Natural killer cell treated with Interleukin-12 subunit alpha and Interleukin-12 subunit beta and Interleukin-15 and Interleukin-18, amount 100 ng/mL, for 72 hours (primary cell): ENCODE results near the gene CCNA1. TPM values are rescaled to one million over a fixed set of nuclear protein-coding genes. Genes with fewer than 3 reads are reported as not detected.

Experiments used
- ATAC-seq, 2 donors: fragments of 150-1000 bp; cut with Tn5 transposase in 1 of 2; sonication (Bioruptor Pico), chemical (Tn5 transposase) in 1 of 2; 2 replicates each; pipeline ENCODE4 v1.10.0; 2021
- DNase-seq: peaks from one replicate; pipeline ENCODE4 v3.0.0; 2022; ENCODE audit warnings: low spot score
- H3K27ac Mint-ChIP-seq, 2 donors: 1 replicate in 1 of 2; 2 replicates in 1 of 2; pipeline ENCODE4 v1.8.0; 2022; ENCODE audit warnings: mixed read lengths in 2 of 2, mild to moderate bottlenecking in 1 of 2, moderate library complexity in 1 of 2
- H3K27me3 Mint-ChIP-seq, 2 donors: 1 replicate in 1 of 2; 2 replicates in 1 of 2; pipeline ENCODE4 v1.8.0; 2022; ENCODE audit warnings: mixed read lengths in 2 of 2
- H3K36me3 Mint-ChIP-seq: one replicate; pipeline ENCODE4 v1.8.0; 2022; ENCODE audit warnings: mixed read lengths
- H3K4me1 Mint-ChIP-seq, 2 donors: 1 replicate in 1 of 2; 2 replicates in 1 of 2; pipeline ENCODE4 v1.8.0; 2022; ENCODE audit warnings: low read depth in 2 of 2, mixed read lengths in 2 of 2, mild to moderate bottlenecking in 1 of 2
- H3K4me3 Mint-ChIP-seq: one replicate; pipeline ENCODE4 v1.8.0; 2022; ENCODE audit warnings: mixed read lengths
- H3K9me3 Mint-ChIP-seq: 2 replicates; pipeline ENCODE4 v1.8.0; 2022; ENCODE audit warnings: mixed read lengths
- total RNA-seq, 2 donors: library from RNA; stranded (reverse); gene quantifications; one replicate each; pipeline ENCODE4 v1.2.3, GENCODE V29; 2022

Gene CCNA1
- total RNA-seq, result under 1 TPM in 1 of 2 donors, not detected in 1; 0.70 TPM

DNA sequence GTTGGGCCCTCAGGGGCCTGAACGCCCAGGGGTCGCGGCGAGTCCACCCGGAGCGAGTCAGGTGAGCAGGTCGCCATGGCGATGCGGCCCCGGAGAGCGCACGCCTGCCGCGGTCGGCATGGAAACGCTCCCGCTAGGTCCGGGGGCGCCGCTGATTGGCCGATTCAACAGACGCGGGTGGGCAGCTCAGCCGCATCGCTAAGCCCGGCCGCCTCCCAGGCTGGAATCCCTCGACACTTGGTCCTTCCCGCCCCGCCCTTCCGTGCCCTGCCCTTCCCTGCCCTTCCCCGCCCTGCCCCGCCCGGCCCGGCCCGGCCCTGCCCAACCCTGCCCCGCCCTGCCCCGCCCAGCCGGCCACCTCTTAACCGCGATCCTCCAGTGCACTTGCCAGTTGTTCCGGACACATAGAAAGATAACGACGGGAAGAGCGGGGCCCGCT lies at the start of gene CCNA1:
TSS of gene CCNA1 (plus strand) at position 390 of the 439 bp plus-strand sequence. CDS start 562 bp downstream, outside the sequence.
- Mint-ChIP-seq H3K36me3 (no peaks in the 10 kb centered on the region), H3K4me3 (peak within 1 kb of the TSS; percentile 36), H3K9me3 (no peaks in the 10 kb centered on the region), H3K27ac (no peak within 1 kb of the TSS), H3K4me1 (no peaks in the 10 kb centered on the region), H3K27me3 (peaks cover 37 to 45% of the 10 kb centered on the region in 2 donors)
- ATAC-seq (peak; percentile 56 to 70), DNase-seq (no peak)

DNA sequence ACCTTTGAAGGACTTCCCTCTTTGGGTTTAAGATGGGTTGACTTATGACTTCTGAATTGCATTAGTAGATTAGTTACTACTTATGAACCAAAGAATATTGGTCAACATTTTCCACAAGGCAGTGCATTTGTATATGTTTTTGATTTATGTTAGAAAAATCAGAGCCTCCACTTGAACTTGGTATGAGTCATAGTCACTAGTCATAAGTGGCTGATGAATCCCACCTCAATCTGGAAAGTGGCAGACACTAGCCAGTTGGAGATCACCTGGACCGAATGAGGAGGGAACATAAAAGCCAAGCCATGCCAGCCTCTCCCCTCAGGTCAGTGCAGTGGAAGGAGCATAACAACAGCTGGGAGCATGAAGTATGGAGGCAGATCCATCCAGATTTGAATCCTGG lies 46.8 kb upstream of the CCNA1 start:
- Mint-ChIP-seq H3K27me3 (peaks cover 7 to 8% of the 10 kb centered on the region in 2 donors), H3K4me3 (no peak overlapping the region), H3K9me3 (no peaks in the 10 kb centered on the region), H3K4me1 (no peaks in the 10 kb centered on the region), H3K36me3 (no peaks in the 10 kb centered on the region), H3K27ac (no peak overlapping the region)
- DNase-seq (no peak), ATAC-seq (no peak)

DNA sequence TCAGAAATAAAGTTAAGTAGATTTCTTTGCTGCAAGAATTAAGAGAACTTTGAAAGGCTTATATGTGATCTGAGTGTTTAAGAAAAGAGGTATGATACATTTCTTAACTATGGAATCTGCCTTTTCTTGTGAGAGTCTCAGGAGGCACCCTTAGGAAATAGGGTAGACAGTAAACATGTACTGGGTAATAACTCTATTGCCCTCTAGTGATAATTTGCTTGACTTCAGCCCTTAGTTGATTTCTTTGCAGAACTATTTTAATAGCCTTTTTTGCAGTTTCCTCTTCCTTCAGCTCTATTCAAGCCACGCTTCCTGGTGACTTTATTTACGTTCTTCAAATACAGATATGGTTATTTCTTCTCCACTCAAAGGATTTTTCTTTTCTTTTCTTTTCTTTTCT lies 37.0 kb upstream of the CCNA1 start:
- Mint-ChIP-seq H3K27me3 (peaks cover 4 to 8% of the 10 kb centered on the region in 2 donors), H3K9me3 (no peaks in the 10 kb centered on the region), H3K4me1 (no peaks in the 10 kb centered on the region), H3K27ac (no peak overlapping the region), H3K36me3 (no peaks in the 10 kb centered on the region), H3K4me3 (no peak overlapping the region)
- DNase-seq (no peak), ATAC-seq (no peak)

DNA sequence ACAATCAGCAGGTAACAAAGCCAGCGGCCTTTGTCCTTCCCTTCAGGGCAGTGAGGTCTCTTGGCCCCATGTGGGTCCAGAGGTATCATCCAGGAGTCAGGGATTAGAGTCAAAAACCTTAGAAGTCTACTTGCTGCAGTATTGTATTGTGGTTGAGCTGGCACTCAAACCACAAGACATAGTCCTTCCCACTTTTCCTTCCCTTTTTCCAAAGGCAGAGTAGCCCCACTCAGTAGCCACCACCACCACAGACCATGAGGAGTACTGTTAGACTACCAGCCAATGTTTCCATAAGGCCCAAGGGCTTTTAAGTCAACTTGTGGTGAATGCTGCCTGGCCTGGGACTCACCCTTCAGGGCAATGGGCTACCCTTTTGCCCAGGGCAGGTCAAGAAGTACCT lies 27.1 kb upstream of the CCNA1 start:
- ATAC-seq, result no peak
- no peaks in the 10 kb centered on the region for H3K36me3 Mint-ChIP-seq
- peaks cover 13 to 35% of the 10 kb centered on the region in 2 donors for H3K27me3 Mint-ChIP-seq

DNA sequence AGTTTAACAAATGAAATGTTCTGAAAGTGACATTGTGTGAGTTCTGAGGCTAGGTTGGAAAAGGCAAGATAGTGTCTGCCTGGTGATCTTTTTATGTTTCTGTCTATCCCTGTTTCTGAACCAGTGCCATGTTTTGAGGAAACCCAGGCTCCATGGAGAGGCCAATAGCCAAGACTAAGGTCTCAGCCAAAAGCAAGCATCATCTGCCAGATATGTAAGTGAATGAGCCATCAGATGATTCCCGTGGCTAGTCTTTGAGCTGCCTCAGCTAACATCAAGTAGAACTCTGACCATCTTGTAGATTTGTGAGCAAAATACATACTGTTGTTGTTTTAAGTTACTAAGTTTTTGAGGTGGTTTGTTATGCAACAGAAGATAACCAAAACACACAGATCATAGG lies 19.6 kb upstream of the CCNA1 start:
- H3K9me3 Mint-ChIP-seq, result peaks cover 4% of the 10 kb centered on the region
- H3K4me1 Mint-ChIP-seq, result peaks cover 0 to 3% of the 10 kb centered on the region in 2 donors
- H3K36me3 Mint-ChIP-seq, result no peaks in the 10 kb centered on the region
- DNase-seq (no peak), ATAC-seq (no peak)
- peaks cover 22 to 35% of the 10 kb centered on the region in 2 donors for H3K27me3 Mint-ChIP-seq
- no peak overlapping the region for H3K4me3 Mint-ChIP-seq
- H3K27ac Mint-ChIP-seq, result no peak overlapping the region

More for the DNA sequence above, 27.1 kb upstream of the CCNA1 start:
- Mint-ChIP-seq H3K9me3 (peaks cover 7% of the 10 kb centered on the region), H3K4me1 (no peaks in the 10 kb centered on the region), H3K4me3 (no peak overlapping the region), H3K27ac (no peak overlapping the region)
- DNase-seq, result no peak

DNA sequence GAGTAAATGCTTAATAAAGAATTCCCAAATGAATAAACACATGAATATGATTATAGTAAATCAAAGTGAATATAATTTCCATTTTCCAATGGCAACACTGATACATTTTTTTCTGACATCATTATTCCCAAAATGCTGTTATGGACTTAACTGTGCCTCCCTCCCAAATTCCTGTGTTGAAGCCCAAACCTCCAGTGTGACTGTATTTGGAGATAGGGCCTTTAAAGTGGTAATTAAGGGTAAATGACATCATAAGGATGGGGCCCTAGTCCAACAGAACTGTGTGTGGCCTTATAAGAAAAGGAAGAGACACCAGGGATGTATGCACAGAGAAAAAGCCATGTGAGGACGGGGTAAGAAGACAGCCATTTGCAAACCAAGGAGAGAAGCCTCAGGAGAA lies 19.1 kb upstream of the CCNA1 start:
- DNase-seq, result no peak
- Mint-ChIP-seq H3K4me1 (peaks cover 4 to 7% of the 10 kb centered on the region in 2 donors), H3K27me3 (peaks cover 20 to 30% of the 10 kb centered on the region in 2 donors), H3K4me3 (no peak overlapping the region), H3K9me3 (peaks cover under 1% of the 10 kb centered on the region), H3K27ac (no peak overlapping the region), H3K36me3 (no peaks in the 10 kb centered on the region)
- ATAC-seq, result no peak

DNA sequence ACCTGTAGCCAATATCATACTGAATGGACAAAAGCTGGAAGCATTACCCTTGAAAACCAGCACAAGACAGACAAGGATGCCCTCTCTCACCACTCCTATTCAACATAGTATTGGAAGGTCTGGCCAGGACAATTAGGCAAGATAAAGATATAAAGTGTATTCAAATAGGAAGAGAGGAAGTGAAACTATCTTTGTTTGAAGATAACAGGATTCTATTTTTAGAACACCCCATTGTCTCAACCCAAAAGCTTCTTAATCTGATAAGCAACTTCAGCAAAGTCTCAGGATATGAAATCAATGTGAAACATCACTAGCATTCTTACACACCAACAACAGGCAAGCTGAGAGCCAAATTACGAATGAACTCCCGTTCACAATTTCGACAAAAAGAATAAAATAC lies 17.8 kb upstream of the CCNA1 start:
- Mint-ChIP-seq H3K4me3 (no peak overlapping the region), H3K36me3 (no peaks in the 10 kb centered on the region), H3K9me3 (no peaks in the 10 kb centered on the region), H3K27ac (no peak overlapping the region), H3K27me3 (peaks cover 23 to 27% of the 10 kb centered on the region in 2 donors), H3K4me1 (peaks cover 7 to 10% of the 10 kb centered on the region in 2 donors)
- DNase-seq, result no peak
- no peak for ATAC-seq

DNA sequence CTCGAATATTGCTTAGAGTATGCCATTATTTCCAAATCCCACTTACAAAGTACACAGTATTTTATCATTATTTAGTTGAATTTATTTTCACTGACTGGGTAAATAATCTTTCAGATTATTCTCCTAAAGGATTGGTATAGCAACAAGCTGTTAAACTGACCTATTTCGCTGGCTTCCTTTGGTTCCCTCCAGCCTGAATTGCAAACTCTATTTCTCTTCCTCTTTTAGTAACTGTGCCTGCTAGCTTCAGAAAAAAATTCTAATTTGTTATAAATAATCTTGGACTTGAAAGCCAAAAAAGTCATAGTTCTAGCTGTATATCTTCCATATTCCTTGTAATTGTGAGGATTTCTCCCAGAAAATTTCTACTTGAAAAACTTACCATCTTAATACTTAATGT lies 15.0 kb upstream of the CCNA1 start:
- ATAC-seq (no peak), DNase-seq (no peak)
- Mint-ChIP-seq H3K9me3 (no peaks in the 10 kb centered on the region), H3K27me3 (peaks cover 30 to 40% of the 10 kb centered on the region in 2 donors), H3K27ac (peak overlapping the region; percentile 3 to 55), H3K4me3 (peak overlapping the region; percentile 61), H3K4me1 (peaks cover 14 to 26% of the 10 kb centered on the region in 2 donors), H3K36me3 (no peaks in the 10 kb centered on the region)

DNA sequence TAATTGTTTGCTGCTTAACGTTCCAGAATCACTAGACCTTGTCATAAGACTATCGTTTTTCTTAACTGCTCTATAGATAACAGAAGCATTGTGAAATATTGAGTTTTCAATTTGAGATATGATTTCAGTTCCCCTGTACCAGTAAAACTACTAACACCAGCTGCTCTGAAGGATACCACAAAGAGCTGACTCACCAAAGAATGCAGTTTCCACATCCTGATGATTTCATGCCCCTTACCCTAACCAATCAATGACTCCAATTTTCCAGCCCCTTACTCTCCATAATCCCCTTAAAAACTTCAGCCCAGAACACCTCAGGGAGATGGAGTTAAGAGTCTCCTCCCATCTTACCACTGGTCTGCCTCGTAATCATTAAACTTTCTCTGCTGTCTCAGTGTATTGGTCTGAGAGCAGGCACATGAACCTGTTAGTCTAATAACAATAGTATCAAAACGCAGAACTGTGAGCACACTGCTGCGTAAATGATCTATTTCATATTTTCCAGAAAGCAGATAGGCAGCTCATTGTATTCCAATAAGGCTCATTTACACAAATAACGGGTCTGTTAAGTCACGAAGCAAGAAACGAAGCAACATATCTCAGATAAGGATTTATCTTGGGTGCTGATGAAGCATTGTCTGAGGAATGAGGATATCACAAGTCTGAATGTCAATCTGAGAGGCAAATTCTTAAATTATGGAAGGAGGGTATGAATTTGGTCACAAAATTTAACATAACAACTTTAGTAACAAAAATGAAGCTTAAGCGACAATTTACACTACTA lies 14.1 kb upstream of the CCNA1 start:
- no peaks in the 10 kb centered on the region for H3K36me3 Mint-ChIP-seq
- ATAC-seq (peak; percentile 80), DNase-seq (no peak)
- peak overlapping the region; percentile 61 for H3K4me3 Mint-ChIP-seq
- H3K9me3 Mint-ChIP-seq, result no peaks in the 10 kb centered on the region
- peak overlapping the region; percentile 3 to 55 for H3K27ac Mint-ChIP-seq
- H3K27me3 Mint-ChIP-seq, result peaks cover 30 to 41% of the 10 kb centered on the region in 2 donors
- peaks cover 14 to 26% of the 10 kb centered on the region in 2 donors for H3K4me1 Mint-ChIP-seq

DNA sequence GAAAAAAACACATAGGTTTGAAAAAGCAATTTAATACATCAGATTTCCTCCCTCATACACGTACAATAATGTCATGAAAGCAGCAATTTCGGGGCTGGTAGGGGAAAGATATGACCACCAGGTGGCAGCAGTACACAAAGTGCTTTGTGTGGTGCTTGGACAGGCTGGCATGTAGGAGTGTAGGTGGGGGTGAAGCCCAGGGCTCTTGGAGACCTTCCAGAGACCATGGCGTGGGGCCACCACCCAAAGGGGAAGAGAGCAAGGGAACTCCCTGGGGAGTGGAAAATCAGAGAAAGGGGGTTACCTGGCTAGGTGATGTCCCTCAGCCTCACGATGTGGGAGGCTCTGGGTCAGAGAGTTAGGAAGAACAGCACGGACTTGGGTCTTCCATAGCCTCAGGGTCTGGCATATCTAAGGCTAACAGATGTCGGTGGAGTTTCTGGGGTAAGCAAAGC lies 11.8 kb upstream of the CCNA1 start:
- Mint-ChIP-seq H3K4me1 (peaks cover 14 to 26% of the 10 kb centered on the region in 2 donors), H3K27me3 (peaks cover 22 to 32% of the 10 kb centered on the region in 2 donors), H3K4me3 (peak overlapping the region; percentile 51), H3K27ac (peak overlapping the region in 1 of 2 donors; percentile 11), H3K36me3 (no peaks in the 10 kb centered on the region), H3K9me3 (no peaks in the 10 kb centered on the region)
- DNase-seq (peak; percentile 72), ATAC-seq (peak; percentile 73 to 76)

DNA sequence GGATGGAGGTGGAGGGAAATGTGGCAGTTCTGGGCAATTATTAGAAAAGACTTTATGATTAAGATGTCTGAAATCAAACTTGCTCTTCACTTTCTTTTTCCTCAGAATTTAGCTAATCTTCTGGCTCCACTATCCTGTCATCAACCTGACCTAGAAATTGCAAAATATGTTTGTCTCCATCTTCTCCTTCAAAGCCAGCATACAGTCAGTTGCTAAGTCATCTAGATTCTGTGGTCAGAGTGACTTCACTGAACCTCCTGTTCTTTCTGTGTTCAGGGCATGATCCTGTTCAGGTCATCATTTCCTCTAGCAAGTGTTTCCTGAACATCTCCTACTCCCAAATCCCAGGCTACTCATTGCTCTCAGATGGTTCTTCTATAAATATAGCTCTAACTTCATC lies 10.8 kb upstream of the CCNA1 start:
- DNase-seq (no peak), ATAC-seq (peak; percentile 45 to 68)
- Mint-ChIP-seq H3K9me3 (no peaks in the 10 kb centered on the region), H3K27ac (peak overlapping the region in 1 of 2 donors; percentile 11), H3K4me1 (peaks cover 14 to 26% of the 10 kb centered on the region in 2 donors), H3K36me3 (no peaks in the 10 kb centered on the region), H3K4me3 (peak overlapping the region; percentile 2), H3K27me3 (peaks cover 20 to 24% of the 10 kb centered on the region in 2 donors)

DNA sequence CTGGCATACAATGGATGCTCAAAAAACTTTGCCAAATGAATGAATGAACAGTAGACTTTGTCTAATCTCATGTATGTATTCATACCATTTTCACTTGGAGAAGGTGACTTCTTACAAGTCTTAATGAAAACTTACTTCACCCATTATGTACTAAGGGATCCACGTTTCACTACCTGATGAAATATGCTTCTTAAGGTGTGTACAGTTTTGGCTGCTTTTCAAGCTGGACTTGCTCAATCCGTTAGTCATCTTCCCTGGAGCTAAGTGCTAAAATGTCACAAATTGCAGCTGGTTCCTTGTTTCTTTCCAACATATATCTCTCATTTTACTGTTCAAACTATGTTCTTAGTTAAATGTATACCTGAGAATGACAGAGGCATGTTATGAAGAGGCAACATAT lies 4.2 kb upstream of the CCNA1 start:
- Mint-ChIP-seq H3K4me1 (no peaks in the 10 kb centered on the region), H3K27me3 (peaks cover 23 to 27% of the 10 kb centered on the region in 2 donors), H3K9me3 (no peaks in the 10 kb centered on the region), H3K4me3 (no peak overlapping the region), H3K36me3 (no peaks in the 10 kb centered on the region), H3K27ac (no peak overlapping the region)
- ATAC-seq (no peak), DNase-seq (no peak)

DNA sequence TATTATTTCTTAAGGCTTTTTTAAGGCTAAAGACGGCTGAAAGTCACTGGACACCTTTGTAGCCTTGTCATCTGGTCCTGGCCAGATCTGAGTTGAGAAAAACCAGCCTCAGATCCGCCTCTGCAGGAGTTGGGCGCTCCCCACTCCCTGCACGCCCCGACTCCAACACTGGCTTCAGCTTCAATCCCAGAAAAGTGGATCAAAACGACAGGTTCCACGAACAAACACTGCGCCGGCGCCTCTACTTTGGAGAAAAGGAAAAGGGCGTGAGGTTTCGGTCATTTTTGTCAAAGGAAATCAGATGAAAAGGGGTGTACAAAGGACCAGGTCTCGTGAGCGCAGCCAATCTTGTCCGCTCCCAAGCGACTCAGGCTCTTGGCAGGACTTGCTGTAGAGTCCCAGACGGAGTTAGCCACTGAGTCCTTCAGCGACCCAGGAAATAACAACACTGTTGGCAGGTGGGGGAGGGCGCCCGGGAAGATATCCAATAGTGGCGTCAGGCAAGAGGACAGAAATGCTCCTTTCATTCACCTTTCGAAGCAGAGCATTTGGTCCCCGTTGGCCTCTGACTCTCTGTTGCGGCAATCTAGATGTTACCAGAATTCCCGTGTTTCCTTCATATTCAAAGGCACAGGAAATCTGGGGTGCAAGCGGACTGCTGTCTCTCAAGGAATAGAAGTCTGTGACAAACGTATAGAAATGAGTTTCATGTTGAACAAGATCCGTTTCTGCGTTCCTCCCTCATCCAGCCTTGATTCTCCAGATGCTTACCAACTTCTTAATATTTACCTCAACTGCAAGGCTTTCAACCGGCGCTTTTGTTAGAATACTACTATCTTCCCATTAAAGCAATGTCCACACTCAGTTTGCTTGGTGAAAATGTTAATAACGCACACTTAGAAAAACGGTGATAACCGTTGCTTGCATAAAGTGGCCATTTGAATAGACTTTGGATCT lies 1.8 kb upstream of the CCNA1 start:
- H3K4me3 Mint-ChIP-seq, result no peak overlapping the region
- no peaks in the 10 kb centered on the region for H3K9me3 Mint-ChIP-seq
- no peaks in the 10 kb centered on the region for H3K4me1 Mint-ChIP-seq
- H3K27ac Mint-ChIP-seq, result no peak overlapping the region
- no peak for ATAC-seq
- no peak for DNase-seq
- no peaks in the 10 kb centered on the region for H3K36me3 Mint-ChIP-seq
- H3K27me3 Mint-ChIP-seq, result peaks cover 38 to 42% of the 10 kb centered on the region in 2 donors
